ENCODE results near the gene KIF12. TPM values are rescaled to one million over a fixed set of nuclear protein-coding genes. Genes with fewer than 3 reads are reported as not detected.
A peak's percentile ranks its signal among the peaks of the same experiment; 100 is the strongest.

KIF12 gene
- total and polyA plus RNA-seq, 2 of the 8 experiments (the other 6 are each of a cell fraction or from before 2014, with no cell fraction given) = 2.9 to 3.9 TPM

DNA sequence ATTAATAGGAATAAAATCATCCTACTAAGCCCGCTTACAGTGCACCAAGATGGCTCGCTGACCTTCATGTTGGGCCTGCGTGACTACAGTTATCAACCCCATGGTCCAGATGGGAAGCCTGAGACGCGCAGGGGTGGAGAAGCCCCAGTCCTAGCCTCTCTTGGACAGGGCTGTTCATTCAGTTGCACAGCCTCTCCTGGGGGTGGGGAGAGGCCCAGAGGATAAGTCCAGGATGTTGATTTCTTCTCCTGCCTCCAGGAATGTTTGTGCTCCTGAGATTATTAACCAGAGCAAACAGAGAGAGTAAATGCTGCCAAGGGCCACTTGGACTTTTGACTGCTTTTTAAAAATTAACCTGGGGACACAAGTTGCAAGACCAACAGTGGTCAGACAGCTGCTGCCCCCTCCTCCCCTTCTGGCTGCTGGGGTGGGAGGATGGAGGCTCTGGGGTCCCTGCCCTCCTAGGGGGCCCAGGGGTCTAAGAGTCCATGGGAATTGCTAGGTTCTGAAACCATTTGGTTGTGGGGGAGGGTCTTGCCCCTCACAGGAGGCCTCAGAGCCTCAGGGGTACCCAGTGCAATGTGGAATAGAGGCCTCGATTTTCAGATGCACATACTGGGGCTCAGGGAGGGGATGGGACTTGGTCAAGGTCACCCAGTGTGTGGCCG, 18.2 kb downstream of the KIF12 start:
- POLR2A ChIA-PET (ENCODE audit: partially characterized antibody) = no interaction called here

More for the DNA sequence above, 18.2 kb downstream of the KIF12 start:
- H3K23me2 ChIP-seq (ENCODE audit: low read depth, low read length) = no peaks in the 10 kb centered on the region; the same call in 1 of the 2 replicates
- peaks cover 0 to 6% (median 3%) of the 10 kb centered on the region in 4 experiments; a peak in 4 of 7 replicates for H3K4me1 ChIP-seq (replicated peaks in 1 of 4; ENCODE audit: control insufficient read depth in 3 of 4, insufficient read depth in 4 of 4, low read length in 3 of 4)
- no peak overlapping the region for H3K4ac ChIP-seq (replicated peaks; ENCODE audit: insufficient read length, low read depth, low read length)
- no peak overlapping the region for H2AK5ac ChIP-seq (ENCODE audit: low read depth, low read length)
- no peak for FAIRE-seq
- H3K36me3 ChIP-seq (ENCODE audit: control insufficient read depth in 2 of 4, insufficient read depth in 4 of 4, low read length in 3 of 4) = no peaks in the 10 kb centered on the region
- H3K4me3 ChIP-seq (ENCODE audit: extremely low read depth in 1 of 4, insufficient read depth in 2 of 4, low read depth in 3 of 4, low read length in 4 of 4) = no peak overlapping the region
- no peak overlapping the region for H3K56ac ChIP-seq (replicated peaks; ENCODE audit: insufficient read length, low read depth, low read length)
- 0 out of 2 replicates have a peak overlapping the region, but pooled peaks have one; percentile 18 for H2BK12ac ChIP-seq (ENCODE audit: low read depth, low read length)
- no peak overlapping the region for H4K8ac ChIP-seq (ENCODE audit: extremely low read depth, insufficient read depth, low read length)
- H4K5ac ChIP-seq (ENCODE audit: insufficient read length, low read depth, low read length) = no peak overlapping the region
- no peak overlapping the region for H3K27ac ChIP-seq (ENCODE audit: low read depth, low read length)
- no peak overlapping the region for H3K14ac ChIP-seq (ENCODE audit: insufficient read length)
- no peak overlapping the region for H3K23ac ChIP-seq (ENCODE audit: insufficient read length)
- no peaks in the 10 kb centered on the region for H3K9me3 ChIP-seq (ENCODE audit: insufficient read depth in 2 of 2, low read depth in 1 of 2, low read length in 1 of 2)
- WGBS, 2 experiments (ENCODE audit: extremely low coverage in 1 of 2, insufficient coverage in 1 of 2, insufficient read length in 1 of 2, insufficient replicate concordance in 2 of 2, low coverage in 1 of 2, low lambda C conversion rate in 2 of 2, missing lambda C conversion rate in 1 of 2) = 91% methylated on average over 7 of the region's 7 CpGs; no CpG with 5 or more reads in 1 of the 2 experiments
- H2BK20ac ChIP-seq (ENCODE audit: low read length) = no peak overlapping the region
- H3K79me1 ChIP-seq (ENCODE audit: low read depth, low read length) = no peaks in the 10 kb centered on the region
- DNase-seq (ENCODE audit: low read depth in 1 of 2, low spot score in 2 of 2) = no peak
- no peak overlapping the region for H2BK120ac ChIP-seq (replicated peaks; ENCODE audit: low read depth, low read length)
- peaks cover 0 to 1% of the 10 kb centered on the region in 2 experiments for H4K20me1 ChIP-seq (replicated peaks in 1 of 2; ENCODE audit: control insufficient read depth in 1 of 2, insufficient read depth in 2 of 2, low read length in 2 of 2)
- H4K91ac ChIP-seq (replicated peaks; ENCODE audit: insufficient read length, low read length) = no peak overlapping the region
- H2AFZ ChIP-seq (ENCODE audit: low read length) = no peak overlapping the region
- H2BK15ac ChIP-seq (ENCODE audit: low read length) = no peak overlapping the region
- no peak overlapping the region for H3K9ac ChIP-seq (replicated peaks in 1 of 4; ENCODE audit: extremely low read depth in 1 of 4, low read depth in 3 of 4, low read length in 3 of 4)
- H2BK5ac ChIP-seq (ENCODE audit: low read depth, low read length) = no peak overlapping the region
- no peaks in the 10 kb centered on the region for H3K79me2 ChIP-seq (ENCODE audit: control insufficient read depth in 1 of 2, insufficient read depth in 2 of 2, low read length in 2 of 2)
- CTCF ChIA-PET (ENCODE audit: partially characterized antibody) = interaction anchor here (0.7 to 10.3 kb wide), 11 partner anchors 9 to 354 kb away, joined by 3 to 144 read pairs (median 12); no protein-coding TSS in a partner anchor
- no peak overlapping the region for H3K4me2 ChIP-seq (ENCODE audit: insufficient read depth in 1 of 2, low read depth in 2 of 2, low read length in 2 of 2)
- no peak overlapping the region for H3K18ac ChIP-seq (ENCODE audit: extremely low read depth, low read length)
- H3K27me3 ChIP-seq (replicated peaks in 1 of 4; ENCODE audit: control insufficient read depth in 3 of 4, extremely low read depth in 1 of 4, insufficient read depth in 3 of 4, low read length in 3 of 4) = peaks cover 0 to 3% (median under 1%) of the 10 kb centered on the region in 4 experiments; a peak in 3 of 7 replicates

All from H1 (cell line).